H9 (cell line): ENCODE results near the gene ATP10B. TPM values are rescaled to one million over a fixed set of nuclear protein-coding genes. Genes with fewer than 3 reads are reported as not detected.

ENCODE experiments used
- DNase-seq: peaks from one replicate; pipeline ENCODE4 v3.0.0-alpha.2; 2017
- H2AFZ ChIP-seq: one replicate; pipeline ENCODE4 v1.6.1; 2013; ENCODE audit warnings: mild to moderate bottlenecking, low read length, control low read depth, moderate library complexity
- H2AK5ac ChIP-seq: 2 replicates; pipeline ENCODE4 v1.6.1; 2013; ENCODE audit warnings: low read length, control low read depth, mixed read lengths; ENCODE audit not compliant: insufficient read length
- H2BK120ac ChIP-seq: one replicate; pipeline ENCODE4 v1.6.1; 2013; ENCODE audit warnings: low read depth, mild to moderate bottlenecking, low read length, control low read depth, inconsistent platforms; ENCODE audit not compliant: poor library complexity, severe bottlenecking
- H2BK12ac ChIP-seq: 2 replicates; pipeline ENCODE4 v1.6.1; 2013; ENCODE audit warnings: low read length, control low read depth, mixed read lengths, low read depth; ENCODE audit not compliant: insufficient read length
- H2BK15ac ChIP-seq: 2 replicates; pipeline ENCODE4 v1.6.1; 2013; ENCODE audit warnings: low read depth, low read length, control low read depth
- H2BK20ac ChIP-seq: one replicate; pipeline ENCODE4 v1.6.1; 2013; ENCODE audit warnings: low read depth, mild to moderate bottlenecking, low read length, control low read depth, inconsistent platforms; ENCODE audit not compliant: poor library complexity, severe bottlenecking
- H2BK5ac ChIP-seq: 2 replicates; pipeline ENCODE4 v1.6.1; 2013; ENCODE audit warnings: low read length, control low read depth, mixed read lengths; ENCODE audit not compliant: insufficient read length
- H3K14ac ChIP-seq: 2 replicates; pipeline ENCODE4 v1.6.1; 2013; ENCODE audit warnings: low read length, control low read depth; ENCODE audit not compliant: insufficient read depth
- H3K18ac ChIP-seq: 2 replicates; pipeline ENCODE4 v1.6.1; 2013; ENCODE audit warnings: low read depth, mild to moderate bottlenecking, mixed read lengths, low read length, control low read depth; ENCODE audit not compliant: insufficient read length
- H3K23ac ChIP-seq: 2 replicates; pipeline ENCODE4 v1.6.1; 2013; ENCODE audit warnings: low read length, control low read depth, mixed read lengths, low read depth; ENCODE audit not compliant: insufficient read length
- H3K23me2 ChIP-seq: 2 replicates; pipeline ENCODE4 v1.6.1; 2013; ENCODE audit warnings: low read depth, mild to moderate bottlenecking, mixed read lengths, low read length, control low read depth; ENCODE audit not compliant: insufficient read length, poor library complexity, severe bottlenecking
- H3K27ac ChIP-seq: 2 replicates; pipeline ENCODE4 v1.5.1; 2013; ENCODE audit warnings: low read length, control low read depth, mixed read lengths, low read depth; ENCODE audit not compliant: insufficient read length
- H3K27me3 ChIP-seq: 2 replicates; pipeline ENCODE4 v1.6.1; 2013; ENCODE audit warnings: low read length, control low read depth, inconsistent platforms; ENCODE audit not compliant: insufficient read depth
- H3K4ac ChIP-seq: 2 replicates; pipeline ENCODE4 v1.6.1; 2013; ENCODE audit warnings: low read depth, mild to moderate bottlenecking, control low read depth, inconsistent platforms, low read length, moderate library complexity
- H3K4me1 ChIP-seq: 2 replicates; pipeline ENCODE4 v1.6.1; 2013; ENCODE audit warnings: low read length, control low read depth, inconsistent platforms; ENCODE audit not compliant: insufficient read depth
- H3K4me2 ChIP-seq: 2 replicates; pipeline ENCODE4 v1.6.1; 2013; ENCODE audit warnings: low read length, control low read depth, mixed read lengths; ENCODE audit not compliant: insufficient read length, insufficient read depth
- H3K56ac ChIP-seq: 2 replicates; pipeline ENCODE4 v1.6.1; 2013; ENCODE audit warnings: low read depth, mild to moderate bottlenecking, mixed read lengths, low read length, control low read depth; ENCODE audit not compliant: insufficient read length
- H3K79me1 ChIP-seq: 2 replicates; pipeline ENCODE4 v1.6.1; 2013; ENCODE audit warnings: low read depth, mild to moderate bottlenecking, moderate library complexity, low read length, control low read depth, inconsistent platforms; ENCODE audit not compliant: insufficient read depth, poor library complexity, severe bottlenecking
- H3K79me2 ChIP-seq: 2 replicates; pipeline ENCODE4 v1.6.1; 2013; ENCODE audit warnings: low read length, control low read depth, inconsistent platforms; ENCODE audit not compliant: insufficient read depth
- H3K9ac ChIP-seq: 2 replicates; pipeline ENCODE4 v1.6.1; 2013; ENCODE audit warnings: low read length, control low read depth, mixed read lengths; ENCODE audit not compliant: insufficient read length; ENCODE audit errors: extremely low read depth
- H3K9me3 ChIP-seq: one replicate; pipeline ENCODE4 v1.6.1; 2013; ENCODE audit warnings: low read depth, low read length, inconsistent platforms; ENCODE audit not compliant: control insufficient read depth
- H3T11ph ChIP-seq: one replicate; pipeline ENCODE4 v1.6.1; 2013; ENCODE audit warnings: mild to moderate bottlenecking, low read length, control low read depth, inconsistent platforms
- H4K20me1 ChIP-seq: one replicate; pipeline ENCODE4 v1.6.1; 2013; ENCODE audit not compliant: control insufficient read depth, insufficient read length, insufficient read depth
- H4K5ac ChIP-seq: 2 replicates; pipeline ENCODE4 v1.6.1; 2013; ENCODE audit warnings: low read depth, mild to moderate bottlenecking, mixed read lengths, low read length, control low read depth; ENCODE audit not compliant: insufficient read length
- H4K8ac ChIP-seq: replicated peaks from 2 replicates; pipeline ENCODE4 v1.6.1; 2013; ENCODE audit warnings: low read length, control low read depth, mixed read lengths, low read depth; ENCODE audit not compliant: insufficient read length
- H4K91ac ChIP-seq: 2 replicates; pipeline ENCODE4 v1.6.1; 2013; ENCODE audit warnings: low read depth, mild to moderate bottlenecking, moderate library complexity, mixed read lengths, low read length, control low read depth; ENCODE audit not compliant: insufficient read length
- H3K27ac Mint-ChIP-seq, 3 experiments: 2 replicates in 2 of 3; 3 replicates in 1 of 3; pipeline ENCODE4 v1.8.0; 2020 to 2021; ENCODE audit warnings: mixed read lengths in 3 of 3, mild to moderate bottlenecking in 1 of 3, moderate library complexity in 1 of 3
- H3K27me3 Mint-ChIP-seq: 2 replicates; pipeline ENCODE4 v1.8.0; 2021; ENCODE audit warnings: low read depth, mild to moderate bottlenecking, moderate library complexity, mixed read lengths
- H3K36me3 Mint-ChIP-seq, 3 experiments: 2 replicates in 2 of 3; 3 replicates in 1 of 3; pipeline ENCODE4 v1.8.0; 2020 to 2021; ENCODE audit warnings: low read depth in 3 of 3, mixed read lengths in 3 of 3; ENCODE audit not compliant: insufficient read depth in 1 of 3
- H3K4me1 Mint-ChIP-seq, 2 experiments: 2 replicates each; pipeline ENCODE4 v1.8.0; 2020; ENCODE audit warnings: mixed read lengths in 2 of 2
- H3K4me3 Mint-ChIP-seq, 2 experiments: 2 replicates in 1 of 2; 3 replicates in 1 of 2; pipeline ENCODE4 v1.8.0; 2020 to 2021; ENCODE audit warnings: mild to moderate bottlenecking in 2 of 2, mixed read lengths in 2 of 2, moderate library complexity in 1 of 2
- H3K9me3 Mint-ChIP-seq, 2 experiments: 2 replicates in 1 of 2; 3 replicates in 1 of 2; pipeline ENCODE4 v1.8.0; 2020; ENCODE audit warnings: mild to moderate bottlenecking in 2 of 2, mixed read lengths in 2 of 2, moderate library complexity in 1 of 2
- WGBS: extraction: QIAGEN DNeasy Blood & Tissue Kit; methylation state at CpG from one replicate; pipeline ENCODE4 v1.1.7; 2013; ENCODE audit warnings: missing lambda C conversion rate, low lambda C conversion rate, mixed read lengths; ENCODE audit not compliant: insufficient read length; ENCODE audit errors: extremely low coverage; 5-methylcytosine and 5-hydroxymethylcytosine counted together
- total RNA-seq: library from RNA; stranded (reverse); gene quantifications from 2 replicates; pipeline ENCODE4 v1.2.1, GENCODE V29; 2021
- TF ChIP-seq, protein P1 (sequence below): fragments of 200-600 bp; sonication (generic); conservative IDR thresholded peaks from 3 replicates; pipeline ENCODE4 v1.8.0; 2021; ENCODE audit warnings: antibody characterized with exemption, mild to moderate bottlenecking

Gene ATP10B
- total RNA-seq, 1 experiment from 2014 or later = 0.42 TPM

DNA sequence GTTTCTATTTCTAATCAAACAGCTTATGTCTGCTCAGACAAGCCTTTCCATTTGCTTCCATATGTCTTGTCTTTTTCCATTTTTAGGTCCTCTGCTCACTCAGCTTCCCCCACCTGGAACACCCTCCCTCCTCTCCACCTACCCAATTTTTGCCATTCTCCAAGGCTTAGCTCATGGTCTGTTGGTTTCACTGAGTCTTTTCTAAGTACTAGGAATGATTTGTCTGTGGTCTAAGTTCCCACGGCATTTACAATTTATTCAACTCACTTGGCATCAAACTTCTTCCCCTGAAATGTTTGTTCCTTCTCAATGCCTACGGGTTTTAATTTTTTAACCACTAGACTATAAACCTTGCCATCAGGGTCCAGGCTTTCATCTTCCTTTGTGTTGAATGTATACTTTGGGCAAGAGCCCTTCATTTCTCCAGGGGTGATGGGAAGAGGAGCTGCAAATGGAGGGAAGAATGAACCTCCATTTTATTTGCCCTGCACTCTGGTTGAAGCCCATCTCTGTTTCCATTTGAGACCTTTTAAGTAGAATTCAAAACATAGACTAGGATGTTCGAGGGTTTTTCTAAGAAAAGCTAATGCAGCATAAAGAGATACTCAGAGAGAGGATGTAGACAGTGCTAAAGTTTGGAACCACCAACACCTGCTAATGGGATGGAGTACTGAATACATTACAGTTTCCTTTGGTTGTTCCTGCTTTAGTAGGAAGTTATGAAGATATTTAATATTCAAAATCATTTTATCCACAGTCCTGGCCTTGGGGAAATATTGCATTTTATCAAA is 326.3 kb downstream of the ATP10B start:
- Mint-ChIP-seq H3K9me3 (no peaks in the 10 kb centered on the region), H3K27ac (no peak overlapping the region), H3K36me3 (no peaks in the 10 kb centered on the region), H3K4me1 (peaks cover 0 to 10% of the 10 kb centered on the region in 2 experiments; a peak in 2 of 4 replicates), H3K27me3 (peaks cover 3% of the 10 kb centered on the region), H3K4me3 (no peak overlapping the region)
- TF ChIP-seq, protein P1, sequence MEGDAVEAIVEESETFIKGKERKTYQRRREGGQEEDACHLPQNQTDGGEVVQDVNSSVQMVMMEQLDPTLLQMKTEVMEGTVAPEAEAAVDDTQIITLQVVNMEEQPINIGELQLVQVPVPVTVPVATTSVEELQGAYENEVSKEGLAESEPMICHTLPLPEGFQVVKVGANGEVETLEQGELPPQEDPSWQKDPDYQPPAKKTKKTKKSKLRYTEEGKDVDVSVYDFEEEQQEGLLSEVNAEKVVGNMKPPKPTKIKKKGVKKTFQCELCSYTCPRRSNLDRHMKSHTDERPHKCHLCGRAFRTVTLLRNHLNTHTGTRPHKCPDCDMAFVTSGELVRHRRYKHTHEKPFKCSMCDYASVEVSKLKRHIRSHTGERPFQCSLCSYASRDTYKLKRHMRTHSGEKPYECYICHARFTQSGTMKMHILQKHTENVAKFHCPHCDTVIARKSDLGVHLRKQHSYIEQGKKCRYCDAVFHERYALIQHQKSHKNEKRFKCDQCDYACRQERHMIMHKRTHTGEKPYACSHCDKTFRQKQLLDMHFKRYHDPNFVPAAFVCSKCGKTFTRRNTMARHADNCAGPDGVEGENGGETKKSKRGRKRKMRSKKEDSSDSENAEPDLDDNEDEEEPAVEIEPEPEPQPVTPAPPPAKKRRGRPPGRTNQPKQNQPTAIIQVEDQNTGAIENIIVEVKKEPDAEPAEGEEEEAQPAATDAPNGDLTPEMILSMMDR = no peak
- H3K23ac ChIP-seq = no peak overlapping the region
- H3K79me1 ChIP-seq = no peaks in the 10 kb centered on the region
- no peak overlapping the region for H4K91ac ChIP-seq
- H3K79me2 ChIP-seq = no peaks in the 10 kb centered on the region
- H3K23me2 ChIP-seq = no peaks in the 10 kb centered on the region
- no peak overlapping the region for H3K14ac ChIP-seq
- H3K4me2 ChIP-seq = no peak overlapping the region
- no peak overlapping the region for H2BK15ac ChIP-seq
- no peak overlapping the region for H2BK120ac ChIP-seq
- H4K5ac ChIP-seq = no peak overlapping the region
- no peaks in the 10 kb centered on the region for H3K27me3 ChIP-seq
- no peak overlapping the region for H3K27ac ChIP-seq
- no peak overlapping the region for H3T11ph ChIP-seq
- no peaks in the 10 kb centered on the region; the same call in 1 of the 2 replicates for H3K4me1 ChIP-seq
- no peak overlapping the region for H3K18ac ChIP-seq
- no peak overlapping the region for H3K4ac ChIP-seq
- no peak overlapping the region for H2BK20ac ChIP-seq
- no peak overlapping the region for H2BK12ac ChIP-seq
- no peak overlapping the region for H2AFZ ChIP-seq
- no peak overlapping the region for H3K9ac ChIP-seq
- H2AK5ac ChIP-seq = no peak overlapping the region
- H4K8ac ChIP-seq = no peak overlapping the region
- no peak overlapping the region for H3K56ac ChIP-seq
- WGBS = no CpG with 5 or more reads among the region's 3 CpGs
- no peak for DNase-seq
- no peaks in the 10 kb centered on the region for H3K9me3 ChIP-seq
- H4K20me1 ChIP-seq = no peaks in the 10 kb centered on the region
- H2BK5ac ChIP-seq = no peak overlapping the region
